HG02970 (cell line): Measurements from ENCODE around the gene SCNM1.
A peak's percentile ranks its signal among the peaks of the same experiment; 100 is the strongest.

Source experiments
- ATAC-seq: cut with Tn5 transposase; IDR thresholded peaks from one replicate; pipeline ENCODE4 v1.9.1; 2021; ENCODE audit warnings: mild to moderate bottlenecking, moderate library complexity, moderate number of reproducible peaks; ENCODE audit not compliant: unreplicated experiment, low FRiP score

The SCNM1 gene

GRCh38 chr1:151165738-151166504 is at the start of gene SCNM1, which contains the start of gene LYSMD1:
SCNM1 (plus strand) TSS chr1:151166144; CDS start chr1:151166153, 9 bp downstream.
LYSMD1 (minus strand) TSS chr1:151165902; CDS start chr1:151165258, 644 bp downstream.
- peak; percentile 88 for ATAC-seq

- ATAC-seq, result no peak
These were observed 41.1 kb upstream of the SCNM1 start for GRCh38 chr1:151124763-151125403.

GRCh38 chr1:151128800-151129199 is 37.1 kb upstream of the SCNM1 start:
- ATAC-seq, result no peak

- no peak for ATAC-seq
These were observed 34.9 kb upstream of the SCNM1 start for GRCh38 chr1:151130987-151131586.

GRCh38 chr1:151131701-151132334 is 34.1 kb upstream of the SCNM1 start:
- ATAC-seq, result no peak

- ATAC-seq, result no peak
These were observed 33.5 kb upstream of the SCNM1 start for GRCh38 chr1:151132335-151133017.

- no peak for ATAC-seq
These were observed 32.7 kb upstream of the SCNM1 start for GRCh38 chr1:151133018-151133806.

- ATAC-seq, result no peak
These were observed 31.5 kb upstream of the SCNM1 start for GRCh38 chr1:151134396-151134795.

GRCh38 chr1:151134991-151135390 is 31.0 kb upstream of the SCNM1 start:
- ATAC-seq, result no peak

- ATAC-seq, result no peak
These were observed 30.2 kb upstream of the SCNM1 start for GRCh38 chr1:151135433-151136385.

- ATAC-seq, result no peak
These were observed 28.2 kb upstream of the SCNM1 start for GRCh38 chr1:151137789-151138188.

GRCh38 chr1:151142411-151143056 is 23.4 kb upstream of the SCNM1 start:
- no peak for ATAC-seq

GRCh38 chr1:151143057-151143435 is 22.9 kb upstream of the SCNM1 start:
- no peak for ATAC-seq

- ATAC-seq, result no peak
These were observed 22.0 kb upstream of the SCNM1 start for GRCh38 chr1:151143986-151144385.

GRCh38 chr1:151144474-151145303 is 21.3 kb upstream of the SCNM1 start:
- no peak for ATAC-seq

GRCh38 chr1:151145304-151146071 is 20.5 kb upstream of the SCNM1 start:
- ATAC-seq, result no peak

GRCh38 chr1:151146072-151146411 is 19.9 kb upstream of the SCNM1 start:
- ATAC-seq, result no peak
